HUES6 (cell line): ENCODE data around the gene FNDC5.

Experiments
- H3K27ac ChIP-seq: 2 replicates; pipeline ENCODE4 v1.7.0; 2013; ENCODE audit warnings: low read depth, mild to moderate bottlenecking, low read length, inconsistent platforms
- H3K27me3 ChIP-seq: 2 replicates; pipeline ENCODE4 v1.6.1; 2013; ENCODE audit warnings: low read length; ENCODE audit not compliant: control insufficient read depth, insufficient read depth
- H3K36me3 ChIP-seq: 2 replicates; pipeline ENCODE4 v1.6.1; 2013; ENCODE audit warnings: low read length; ENCODE audit not compliant: control insufficient read depth, insufficient read depth
- H3K4me1 ChIP-seq: 2 replicates; pipeline ENCODE4 v1.6.1; 2013; ENCODE audit warnings: low read length; ENCODE audit not compliant: control insufficient read depth, insufficient read depth
- H3K4me3 ChIP-seq: 2 replicates; pipeline ENCODE4 v1.5.1; 2013; ENCODE audit warnings: low read depth, low read length
- H3K9ac ChIP-seq: one replicate; pipeline ENCODE4 v1.6.1; 2013; ENCODE audit warnings: mild to moderate bottlenecking, low read length
- H3K9me3 ChIP-seq: 2 replicates; pipeline ENCODE4 v1.6.1; 2013; ENCODE audit warnings: low read depth, low read length; ENCODE audit not compliant: control insufficient read depth, insufficient read depth

FNDC5 gene

GRCh38 chr1:32825181-32825580, 45.5 kb downstream of the FNDC5 start:
- H3K9me3 ChIP-seq, result no peaks in the 10 kb centered on the region
- H3K4me3 ChIP-seq, result no peak overlapping the region
- H3K36me3 ChIP-seq, result peaks cover 63% of the 10 kb centered on the region
- no peak overlapping the region for H3K9ac ChIP-seq
- no peaks in the 10 kb centered on the region for H3K4me1 ChIP-seq
- no peaks in the 10 kb centered on the region for H3K27me3 ChIP-seq
- H3K27ac ChIP-seq, result no peak overlapping the region

GRCh38 chr1:32818804-32819541, 51.7 kb downstream of the FNDC5 start:
- H3K9ac ChIP-seq, result peak overlapping the region; percentile 99
- H3K4me1 ChIP-seq, result peaks cover 19% of the 10 kb centered on the region; the same call in 1 of the 2 replicates
- no peaks in the 10 kb centered on the region for H3K27me3 ChIP-seq
- H3K4me3 ChIP-seq, result peak overlapping the region; percentile 83
- peaks cover 19% of the 10 kb centered on the region for H3K36me3 ChIP-seq
- H3K27ac ChIP-seq, result peak overlapping the region; percentile 98
- no peaks in the 10 kb centered on the region for H3K9me3 ChIP-seq

GRCh38 chr1:32817815-32818786, 52.6 kb downstream of the FNDC5 start:
- Histone ChIP-seq H3K9ac (peak overlapping the region; percentile 99), H3K4me1 (peaks cover 20% of the 10 kb centered on the region; the same call in 1 of the 2 replicates)

GRCh38 chr1:32817159-32817814, 53.4 kb downstream of the FNDC5 start, which contains the start of the genes S100PBP and YARS1:
Gene S100PBP, plus strand, starts transcription at chr1:32817653. Its CDS starts 8,447 bp downstream, at chr1:32826100.
Gene YARS1, minus strand, starts transcription at chr1:32817358. Its CDS starts 114 bp downstream, at chr1:32817244.
- Histone ChIP-seq H3K4me1 (peaks cover 25% of the 10 kb centered on the region), H3K27me3 (no peaks in the 10 kb centered on the region), H3K9me3 (no peaks in the 10 kb centered on the region), H3K4me3 (peak within 1 kb of the TSS; percentile 83), H3K27ac (peak within 1 kb of the TSS; percentile 98), H3K36me3 (peaks cover 15% of the 10 kb centered on the region), H3K9ac (peak within 1 kb of the TSS; percentile 99)

More at GRCh38 chr1:32817815-32818786, 52.6 kb downstream of the FNDC5 start:
- Histone ChIP-seq H3K9me3 (no peaks in the 10 kb centered on the region), H3K27ac (peak overlapping the region; percentile 98), H3K36me3 (peaks cover 19% of the 10 kb centered on the region), H3K4me3 (peak overlapping the region; percentile 83), H3K27me3 (no peaks in the 10 kb centered on the region)

- H3K9ac ChIP-seq, result peak overlapping the region; percentile 99
- H3K36me3 ChIP-seq, result peaks cover 20% of the 10 kb centered on the region
- peaks cover 31% of the 10 kb centered on the region for H3K4me1 ChIP-seq
- peak overlapping the region; percentile 96 for H3K27ac ChIP-seq
- H3K4me3 ChIP-seq, result peak overlapping the region; percentile 83
- H3K9me3 ChIP-seq, result no peaks in the 10 kb centered on the region
- no peaks in the 10 kb centered on the region for H3K27me3 ChIP-seq
Measured at GRCh38 chr1:32816676-32817158, 54.0 kb downstream of the FNDC5 start.

- Histone ChIP-seq H3K27ac (no peak overlapping the region), H3K4me1 (peaks cover 42% of the 10 kb centered on the region), H3K4me3 (no peak overlapping the region), H3K27me3 (no peaks in the 10 kb centered on the region), H3K9me3 (no peaks in the 10 kb centered on the region), H3K36me3 (peaks cover 45% of the 10 kb centered on the region), H3K9ac (no peak overlapping the region)
Measured at GRCh38 chr1:32813941-32814739, 56.6 kb downstream of the FNDC5 start.
